ENCODE data around the gene PIAS1.

The PIAS1 gene

DNA sequence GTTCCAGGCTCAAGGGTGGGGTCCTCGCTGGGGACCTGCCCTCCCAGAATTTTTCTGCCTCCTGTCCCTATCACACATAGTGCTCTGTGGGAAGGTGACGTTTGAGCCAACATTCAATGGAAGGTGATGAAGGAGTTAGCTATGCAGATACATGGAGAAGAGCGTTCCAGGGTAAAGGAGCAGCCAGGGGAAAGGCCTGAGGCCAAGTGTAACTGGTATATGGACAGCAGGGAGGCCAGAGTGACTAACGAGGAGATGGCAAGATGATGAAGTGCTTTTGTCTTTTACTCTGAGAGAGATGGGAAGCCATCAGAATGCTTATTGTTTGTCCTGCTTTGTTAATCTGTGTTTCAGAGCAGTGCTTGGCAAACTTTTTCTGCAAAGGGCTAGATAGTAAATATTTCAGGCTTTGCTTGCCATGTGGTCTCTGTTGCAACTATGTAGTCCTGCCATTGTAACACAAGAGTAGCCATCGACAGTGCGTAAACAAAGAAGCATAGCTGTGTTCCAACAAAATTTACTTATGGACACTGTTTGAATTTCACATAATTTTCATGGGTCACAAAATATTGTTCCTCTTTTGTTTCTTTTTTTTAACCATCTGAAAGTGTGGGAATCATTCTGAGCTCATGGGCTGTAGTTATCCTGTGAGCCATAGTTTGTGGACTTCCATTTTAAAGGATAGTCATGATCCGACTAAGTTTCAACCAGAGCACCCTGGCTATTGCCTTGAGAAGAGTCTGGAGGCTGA, 25.8 kb upstream of the PIAS1 start:
- POLR2A ChIA-PET, result no interaction called here
- CTCF ChIA-PET, result interaction anchor here (1.1 kb wide), 1 partner anchor 12 kb away, joined by 3 read pairs; no protein-coding TSS in a partner anchor
- TF ChIP-seq ZNF549 (tag by site-specific recombination; IDR thresholded peaks at IDR 0.05) (no peak), ZNF341 (tag by site-specific recombination; IDR thresholded peaks at IDR 0.05; ENCODE audit: low read depth) (no peak), SP7 (tag by site-specific recombination; IDR thresholded peaks at IDR 0.05) (no peak), ZNF132 (tag by site-specific recombination; IDR thresholded peaks at IDR 0.05; ENCODE audit: borderline replicate concordance) (no peak), ZNF501 (tag by site-specific recombination; IDR thresholded peaks at IDR 0.05) (no peak), ZBTB21 (tag by site-specific recombination; IDR thresholded peaks at IDR 0.05) (no peak)
- TF ChIP-seq, protein P1, sequence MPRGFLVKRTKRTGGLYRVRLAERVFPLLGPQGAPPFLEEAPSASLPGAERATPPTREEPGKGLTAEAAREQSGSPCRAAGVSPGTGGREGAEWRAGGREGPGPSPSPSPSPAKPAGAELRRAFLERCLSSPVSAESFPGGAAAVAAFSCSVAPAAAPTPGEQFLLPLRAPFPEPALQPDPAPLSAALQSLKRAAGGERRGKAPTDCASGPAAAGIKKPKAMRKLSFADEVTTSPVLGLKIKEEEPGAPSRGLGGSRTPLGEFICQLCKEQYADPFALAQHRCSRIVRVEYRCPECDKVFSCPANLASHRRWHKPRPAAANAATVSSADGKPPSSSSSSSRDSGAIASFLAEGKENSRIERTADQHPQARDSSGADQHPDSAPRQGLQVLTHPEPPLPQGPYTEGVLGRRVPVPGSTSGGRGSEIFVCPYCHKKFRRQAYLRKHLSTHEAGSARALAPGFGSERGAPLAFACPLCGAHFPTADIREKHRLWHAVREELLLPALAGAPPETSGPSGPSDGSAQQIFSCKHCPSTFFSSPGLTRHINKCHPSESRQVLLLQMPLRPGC (tag by site-specific recombination; IDR thresholded peaks at IDR 0.05), result no peak
- TF ChIP-seq, protein P2, sequence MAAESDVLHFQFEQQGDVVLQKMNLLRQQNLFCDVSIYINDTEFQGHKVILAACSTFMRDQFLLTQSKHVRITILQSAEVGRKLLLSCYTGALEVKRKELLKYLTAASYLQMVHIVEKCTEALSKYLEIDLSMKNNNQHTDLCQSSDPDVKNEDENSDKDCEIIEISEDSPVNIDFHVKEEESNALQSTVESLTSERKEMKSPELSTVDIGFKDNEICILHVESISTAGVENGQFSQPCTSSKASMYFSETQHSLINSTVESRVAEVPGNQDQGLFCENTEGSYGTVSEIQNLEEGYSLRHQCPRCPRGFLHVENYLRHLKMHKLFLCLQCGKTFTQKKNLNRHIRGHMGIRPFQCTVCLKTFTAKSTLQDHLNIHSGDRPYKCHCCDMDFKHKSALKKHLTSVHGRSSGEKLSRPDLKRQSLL (tag by site-specific recombination; IDR thresholded peaks at IDR 0.05), result no peak
- TF ChIP-seq, protein P3, sequence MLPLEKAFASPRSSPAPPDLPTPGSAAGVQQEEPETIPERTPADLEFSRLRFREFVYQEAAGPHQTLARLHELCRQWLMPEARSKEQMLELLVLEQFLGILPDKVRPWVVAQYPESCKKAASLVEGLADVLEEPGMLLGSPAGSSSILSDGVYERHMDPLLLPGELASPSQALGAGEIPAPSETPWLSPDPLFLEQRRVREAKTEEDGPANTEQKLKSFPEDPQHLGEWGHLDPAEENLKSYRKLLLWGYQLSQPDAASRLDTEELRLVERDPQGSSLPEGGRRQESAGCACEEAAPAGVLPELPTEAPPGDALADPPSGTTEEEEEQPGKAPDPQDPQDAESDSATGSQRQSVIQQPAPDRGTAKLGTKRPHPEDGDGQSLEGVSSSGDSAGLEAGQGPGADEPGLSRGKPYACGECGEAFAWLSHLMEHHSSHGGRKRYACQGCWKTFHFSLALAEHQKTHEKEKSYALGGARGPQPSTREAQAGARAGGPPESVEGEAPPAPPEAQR (tag by site-specific recombination; IDR thresholded peaks at IDR 0.05), result no peak
- 0 out of 2 replicates have a peak, but pooled peaks cover 3% of the 10 kb centered on the region for H3K4me1 ChIP-seq (ENCODE audit: control insufficient read depth, insufficient read depth, low read length)
- no peak overlapping the region for H3K4me3 ChIP-seq (ENCODE audit: low read depth, low read length)
- H3K36me3 ChIP-seq (ENCODE audit: control insufficient read depth in 2 of 2, insufficient read depth in 1 of 2, low read length in 2 of 2), result no peaks in the 10 kb centered on the region
- no peak overlapping the region for H3K27ac ChIP-seq (ENCODE audit: extremely low read depth, low read depth, low read length)
- no peaks in the 10 kb centered on the region for H3K9me3 ChIP-seq (ENCODE audit: control insufficient read depth, insufficient read depth, low read depth, low read length)

DNA sequence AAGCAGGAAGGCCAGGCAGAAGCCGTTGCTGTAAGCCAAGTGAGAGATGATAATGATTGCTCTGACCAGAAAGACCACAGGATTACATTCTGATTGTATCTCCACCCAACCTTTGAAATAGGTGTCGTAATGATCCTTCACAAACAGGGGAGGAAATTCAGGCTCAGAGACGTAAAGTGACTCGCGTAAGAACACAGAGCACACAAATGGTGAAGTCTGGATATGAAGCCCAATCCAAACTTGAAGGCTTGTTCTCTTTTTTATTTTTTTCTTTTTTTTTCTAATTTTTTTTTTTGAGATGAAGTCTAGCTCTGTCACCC, 25.3 kb upstream of the PIAS1 start:
- 0 out of 2 replicates have a peak, but pooled peaks cover 3% of the 10 kb centered on the region for H3K4me1 ChIP-seq (ENCODE audit: control insufficient read depth, insufficient read depth, low read length)
- no peak overlapping the region for H3K27ac ChIP-seq (ENCODE audit: extremely low read depth, low read depth, low read length)
- ChIA-PET CTCF (interaction anchor here (1.1 kb wide), 1 partner anchor 12 kb away, joined by 3 read pairs; no protein-coding TSS in a partner anchor), POLR2A (no interaction called here)
- H3K36me3 ChIP-seq (ENCODE audit: control insufficient read depth in 2 of 2, insufficient read depth in 1 of 2, low read length in 2 of 2), result no peaks in the 10 kb centered on the region
- H3K9me3 ChIP-seq (ENCODE audit: control insufficient read depth, insufficient read depth, low read depth, low read length), result no peaks in the 10 kb centered on the region
- H3K4me3 ChIP-seq (ENCODE audit: low read depth, low read length), result no peak overlapping the region
- no peak for TF ChIP-seq ZNF341 (tag by site-specific recombination; IDR thresholded peaks at IDR 0.05; ENCODE audit: low read depth)
- TF ChIP-seq, protein P4, sequence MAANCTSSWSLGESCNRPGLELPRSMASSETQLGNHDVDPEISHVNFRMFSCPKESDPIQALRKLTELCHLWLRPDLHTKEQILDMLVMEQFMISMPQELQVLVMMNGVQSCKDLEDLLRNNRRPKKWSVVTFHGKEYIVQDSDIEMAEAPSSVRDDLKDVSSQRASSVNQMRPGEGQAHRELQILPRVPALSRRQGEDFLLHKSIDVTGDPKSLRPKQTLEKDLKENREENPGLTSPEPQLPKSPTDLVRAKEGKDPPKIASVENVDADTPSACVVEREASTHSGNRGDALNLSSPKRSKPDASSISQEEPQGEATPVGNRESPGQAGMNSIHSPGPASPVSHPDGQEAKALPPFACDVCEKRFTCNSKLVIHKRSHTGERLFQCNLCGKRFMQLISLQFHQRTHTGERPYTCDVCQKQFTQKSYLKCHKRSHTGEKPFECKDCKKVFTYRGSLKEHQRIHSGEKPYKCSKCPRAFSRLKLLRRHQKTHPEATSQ (tag by site-specific recombination; IDR thresholded peaks at IDR 0.05), result no peak
- no peak for TF ChIP-seq ZNF776 (tag by site-specific recombination; IDR thresholded peaks at IDR 0.05; ENCODE audit: borderline replicate concordance)
- TF ChIP-seq, protein P5, sequence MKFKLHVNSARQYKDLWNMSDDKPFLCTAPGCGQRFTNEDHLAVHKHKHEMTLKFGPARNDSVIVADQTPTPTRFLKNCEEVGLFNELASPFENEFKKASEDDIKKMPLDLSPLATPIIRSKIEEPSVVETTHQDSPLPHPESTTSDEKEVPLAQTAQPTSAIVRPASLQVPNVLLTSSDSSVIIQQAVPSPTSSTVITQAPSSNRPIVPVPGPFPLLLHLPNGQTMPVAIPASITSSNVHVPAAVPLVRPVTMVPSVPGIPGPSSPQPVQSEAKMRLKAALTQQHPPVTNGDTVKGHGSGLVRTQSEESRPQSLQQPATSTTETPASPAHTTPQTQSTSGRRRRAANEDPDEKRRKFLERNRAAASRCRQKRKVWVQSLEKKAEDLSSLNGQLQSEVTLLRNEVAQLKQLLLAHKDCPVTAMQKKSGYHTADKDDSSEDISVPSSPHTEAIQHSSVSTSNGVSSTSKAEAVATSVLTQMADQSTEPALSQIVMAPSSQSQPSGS (tag by site-specific recombination; IDR thresholded peaks at IDR 0.05; ENCODE audit: low read depth), result no peak
- TF ChIP-seq TCF7L2 (IDR thresholded peaks at IDR 0.05; ENCODE audit: borderline replicate concordance, low read depth, low read length), result no peak
- TF ChIP-seq, protein P6, sequence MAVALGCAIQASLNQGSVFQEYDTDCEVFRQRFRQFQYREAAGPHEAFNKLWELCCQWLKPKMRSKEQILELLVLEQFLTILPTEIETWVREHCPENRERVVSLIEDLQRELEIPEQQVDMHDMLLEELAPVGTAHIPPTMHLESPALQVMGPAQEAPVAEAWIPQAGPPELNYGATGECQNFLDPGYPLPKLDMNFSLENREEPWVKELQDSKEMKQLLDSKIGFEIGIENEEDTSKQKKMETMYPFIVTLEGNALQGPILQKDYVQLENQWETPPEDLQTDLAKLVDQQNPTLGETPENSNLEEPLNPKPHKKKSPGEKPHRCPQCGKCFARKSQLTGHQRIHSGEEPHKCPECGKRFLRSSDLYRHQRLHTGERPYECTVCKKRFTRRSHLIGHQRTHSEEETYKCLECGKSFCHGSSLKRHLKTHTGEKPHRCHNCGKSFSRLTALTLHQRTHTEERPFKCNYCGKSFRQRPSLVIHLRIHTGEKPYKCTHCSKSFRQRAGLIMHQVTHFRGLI (tag by site-specific recombination; IDR thresholded peaks at IDR 0.05), result no peak
- TF ChIP-seq ZNF140 (tag by site-specific recombination; IDR thresholded peaks at IDR 0.05), result no peak
- no peak for TF ChIP-seq ZNF175 (tag by site-specific recombination; IDR thresholded peaks at IDR 0.05)
- TF ChIP-seq ZNF2 (tag by site-specific recombination; IDR thresholded peaks at IDR 0.05), result no peak
- TF ChIP-seq ZNF664 (tag by site-specific recombination; IDR thresholded peaks at IDR 0.05), result no peak
- TF ChIP-seq GFI1B (tag by site-specific recombination; IDR thresholded peaks at IDR 0.05), result no peak
- TF ChIP-seq ZNF791 (tag by site-specific recombination; IDR thresholded peaks at IDR 0.05), result no peak
- no peak for TF ChIP-seq SCRT2 (tag by site-specific recombination; IDR thresholded peaks at IDR 0.05)
- TF ChIP-seq, protein P7, sequence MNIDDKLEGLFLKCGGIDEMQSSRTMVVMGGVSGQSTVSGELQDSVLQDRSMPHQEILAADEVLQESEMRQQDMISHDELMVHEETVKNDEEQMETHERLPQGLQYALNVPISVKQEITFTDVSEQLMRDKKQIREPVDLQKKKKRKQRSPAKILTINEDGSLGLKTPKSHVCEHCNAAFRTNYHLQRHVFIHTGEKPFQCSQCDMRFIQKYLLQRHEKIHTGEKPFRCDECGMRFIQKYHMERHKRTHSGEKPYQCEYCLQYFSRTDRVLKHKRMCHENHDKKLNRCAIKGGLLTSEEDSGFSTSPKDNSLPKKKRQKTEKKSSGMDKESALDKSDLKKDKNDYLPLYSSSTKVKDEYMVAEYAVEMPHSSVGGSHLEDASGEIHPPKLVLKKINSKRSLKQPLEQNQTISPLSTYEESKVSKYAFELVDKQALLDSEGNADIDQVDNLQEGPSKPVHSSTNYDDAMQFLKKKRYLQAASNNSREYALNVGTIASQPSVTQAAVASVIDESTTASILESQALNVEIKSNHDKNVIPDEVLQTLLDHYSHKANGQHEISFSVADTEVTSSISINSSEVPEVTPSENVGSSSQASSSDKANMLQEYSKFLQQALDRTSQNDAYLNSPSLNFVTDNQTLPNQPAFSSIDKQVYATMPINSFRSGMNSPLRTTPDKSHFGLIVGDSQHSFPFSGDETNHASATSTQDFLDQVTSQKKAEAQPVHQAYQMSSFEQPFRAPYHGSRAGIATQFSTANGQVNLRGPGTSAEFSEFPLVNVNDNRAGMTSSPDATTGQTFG (tag by site-specific recombination; IDR thresholded peaks at IDR 0.05; ENCODE audit: borderline replicate concordance), result no peak
- TF ChIP-seq ZNF561 (tag by site-specific recombination; IDR thresholded peaks at IDR 0.05; ENCODE audit: borderline replicate concordance), result no peak

All from HEK293 (cell line).